OCI-LY7 (cell line): ENCODE results near the gene NOL4L.

Source experiments
- EZH2phosphoT487 ChIP-seq: fragments of 200-600 bp; sonication (generic); IDR thresholded peaks from 2 replicates; pipeline ENCODE4 v1.6.1; 2018; ENCODE audit warnings: low read depth, borderline replicate concordance, mild to moderate bottlenecking, mixed run types, antibody characterized with exemption, low read length, moderate library complexity, mixed read lengths
- TF ChIP-seq, protein P1 (sequence below): fragments of 200-600 bp; sonication (generic); conservative IDR thresholded peaks from 2 replicates; pipeline ENCODE4 v1.5.1; 2014; ENCODE audit warnings: mild to moderate bottlenecking, antibody characterized with exemption, low read length, moderate library complexity, mixed read lengths

- TF ChIP-seq, protein P1, sequence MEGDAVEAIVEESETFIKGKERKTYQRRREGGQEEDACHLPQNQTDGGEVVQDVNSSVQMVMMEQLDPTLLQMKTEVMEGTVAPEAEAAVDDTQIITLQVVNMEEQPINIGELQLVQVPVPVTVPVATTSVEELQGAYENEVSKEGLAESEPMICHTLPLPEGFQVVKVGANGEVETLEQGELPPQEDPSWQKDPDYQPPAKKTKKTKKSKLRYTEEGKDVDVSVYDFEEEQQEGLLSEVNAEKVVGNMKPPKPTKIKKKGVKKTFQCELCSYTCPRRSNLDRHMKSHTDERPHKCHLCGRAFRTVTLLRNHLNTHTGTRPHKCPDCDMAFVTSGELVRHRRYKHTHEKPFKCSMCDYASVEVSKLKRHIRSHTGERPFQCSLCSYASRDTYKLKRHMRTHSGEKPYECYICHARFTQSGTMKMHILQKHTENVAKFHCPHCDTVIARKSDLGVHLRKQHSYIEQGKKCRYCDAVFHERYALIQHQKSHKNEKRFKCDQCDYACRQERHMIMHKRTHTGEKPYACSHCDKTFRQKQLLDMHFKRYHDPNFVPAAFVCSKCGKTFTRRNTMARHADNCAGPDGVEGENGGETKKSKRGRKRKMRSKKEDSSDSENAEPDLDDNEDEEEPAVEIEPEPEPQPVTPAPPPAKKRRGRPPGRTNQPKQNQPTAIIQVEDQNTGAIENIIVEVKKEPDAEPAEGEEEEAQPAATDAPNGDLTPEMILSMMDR, result no peak
- no peak for TF ChIP-seq EZH2phosphoT487
Observed at GRCh38 chr20:32466739-32467505, 118.2 kb downstream of the NOL4L start.
